22Rv1 (cell line): Measurements from ENCODE around the gene CCSER1.

Experiments used
- ZFX ChIP-seq: fragments of 450-650 bp; IDR thresholded peaks from 2 replicates; pipeline ENCODE4 v1.6.1; 2017; ENCODE audit warnings: antibody characterized with exemption, borderline replicate concordance
- TF ChIP-seq, protein P1 (sequence below): fragments of 450-650 bp; IDR thresholded peaks from 2 replicates; pipeline ENCODE4 v1.5.1; 2017; ENCODE audit warnings: mild to moderate bottlenecking

DNA sequence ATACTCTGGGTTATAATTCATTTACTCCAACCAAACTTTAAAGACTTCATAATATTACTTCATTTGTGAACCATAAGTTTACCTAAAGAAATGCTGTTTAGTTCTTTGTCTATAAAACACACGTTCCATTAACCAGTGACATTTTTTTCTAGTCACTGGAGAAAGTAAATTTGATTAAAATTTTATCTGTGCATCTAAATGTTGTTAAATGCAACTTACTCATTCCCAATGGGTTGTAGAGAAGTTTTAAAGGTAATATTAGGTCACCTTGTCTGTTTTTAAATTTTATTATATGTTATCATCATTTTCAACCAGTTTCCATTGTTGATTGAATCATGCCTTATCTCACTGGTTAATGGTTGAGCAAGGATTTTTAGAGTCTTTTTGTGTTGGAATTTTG, 401.4 kb downstream of the CCSER1 start:
- TF ChIP-seq, protein P1, sequence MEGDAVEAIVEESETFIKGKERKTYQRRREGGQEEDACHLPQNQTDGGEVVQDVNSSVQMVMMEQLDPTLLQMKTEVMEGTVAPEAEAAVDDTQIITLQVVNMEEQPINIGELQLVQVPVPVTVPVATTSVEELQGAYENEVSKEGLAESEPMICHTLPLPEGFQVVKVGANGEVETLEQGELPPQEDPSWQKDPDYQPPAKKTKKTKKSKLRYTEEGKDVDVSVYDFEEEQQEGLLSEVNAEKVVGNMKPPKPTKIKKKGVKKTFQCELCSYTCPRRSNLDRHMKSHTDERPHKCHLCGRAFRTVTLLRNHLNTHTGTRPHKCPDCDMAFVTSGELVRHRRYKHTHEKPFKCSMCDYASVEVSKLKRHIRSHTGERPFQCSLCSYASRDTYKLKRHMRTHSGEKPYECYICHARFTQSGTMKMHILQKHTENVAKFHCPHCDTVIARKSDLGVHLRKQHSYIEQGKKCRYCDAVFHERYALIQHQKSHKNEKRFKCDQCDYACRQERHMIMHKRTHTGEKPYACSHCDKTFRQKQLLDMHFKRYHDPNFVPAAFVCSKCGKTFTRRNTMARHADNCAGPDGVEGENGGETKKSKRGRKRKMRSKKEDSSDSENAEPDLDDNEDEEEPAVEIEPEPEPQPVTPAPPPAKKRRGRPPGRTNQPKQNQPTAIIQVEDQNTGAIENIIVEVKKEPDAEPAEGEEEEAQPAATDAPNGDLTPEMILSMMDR: no peak
- TF ChIP-seq ZFX: no peak
